ENCODE measurements around the gene ING5. TPM values are rescaled to one million over a fixed set of nuclear protein-coding genes. Genes with fewer than 3 reads are reported as not detected.
A peak's percentile ranks its signal among the peaks of the same experiment; 100 is the strongest.
"Not testable (repeated sequence)": the region's sequence is repeated elsewhere in the genome, so short reads cannot be mapped to it uniquely, and the experiment has no call there.

The ING5 gene
- total RNA-seq, 1 donor from 2014 or later = 56.4 TPM

DNA sequence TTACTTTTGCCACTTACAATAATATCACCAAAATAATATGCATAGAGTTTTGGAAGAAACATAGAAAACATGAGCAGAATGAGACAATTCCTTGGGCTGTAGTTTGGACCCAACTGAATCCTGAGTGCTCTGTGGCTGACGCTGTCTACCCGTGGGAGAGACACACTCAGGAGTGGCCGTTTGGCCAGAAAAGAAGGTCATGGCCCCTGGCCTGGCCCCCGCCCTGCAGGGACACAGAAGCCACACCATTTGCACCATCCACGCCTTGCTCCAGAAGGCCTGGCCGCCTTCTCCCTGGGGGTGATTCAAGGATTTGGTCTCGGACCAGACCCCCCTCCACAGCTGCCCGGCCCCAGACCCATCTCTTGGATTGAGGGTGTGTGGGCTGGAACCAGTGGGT lies 26.2 kb downstream of the ING5 start:
- H3K27me3 Mint-ChIP-seq (ENCODE audit: low read depth) = no peaks in the 10 kb centered on the region
- H3K9me3 Mint-ChIP-seq = peaks cover 2% of the 10 kb centered on the region
- H3K27ac Mint-ChIP-seq = no peak overlapping the region
- intact Hi-C loops (cut with micrococcal nuclease) = no loop called here
- DNase-seq (ENCODE audit: low spot score) = no peak
- peaks cover 16% of the 10 kb centered on the region for H3K36me3 Mint-ChIP-seq (ENCODE audit: low read depth)
- no peak overlapping the region for H3K4me3 Mint-ChIP-seq (ENCODE audit: low read depth)
- peaks cover 26% of the 10 kb centered on the region for H3K4me1 Mint-ChIP-seq (ENCODE audit: low read depth)

DNA sequence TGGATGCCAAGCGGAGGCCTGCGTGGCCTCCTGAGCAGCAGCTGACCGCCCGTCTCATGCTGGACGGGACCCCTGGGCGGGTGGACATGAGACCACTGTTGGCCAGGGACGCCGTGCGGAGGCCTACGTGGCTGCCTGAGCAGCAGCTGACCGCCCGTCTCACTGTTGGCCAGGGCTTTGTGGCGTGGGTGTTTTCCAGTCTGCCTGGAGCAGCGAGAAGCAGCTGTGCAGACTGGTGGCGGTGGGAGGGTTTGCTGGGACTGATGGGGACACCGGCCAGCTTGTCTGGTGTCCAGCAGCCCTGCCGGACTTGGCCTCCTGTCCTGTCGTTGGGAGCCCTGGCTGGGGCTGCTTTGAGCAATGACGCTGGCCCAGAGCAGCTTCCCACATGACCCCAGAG lies 26.8 kb downstream of the ING5 start:
- Mint-ChIP-seq H3K27ac (no peak overlapping the region), H3K36me3 (ENCODE audit: low read depth) (peaks cover 10% of the 10 kb centered on the region), H3K4me1 (ENCODE audit: low read depth) (peaks cover 26% of the 10 kb centered on the region), H3K4me3 (ENCODE audit: low read depth) (no peak overlapping the region), H3K27me3 (ENCODE audit: low read depth) (no peaks in the 10 kb centered on the region), H3K9me3 (no peaks in the 10 kb centered on the region)
- intact Hi-C loops (cut with micrococcal nuclease) = no loop called here
- DNase-seq (ENCODE audit: low spot score) = no peak

DNA sequence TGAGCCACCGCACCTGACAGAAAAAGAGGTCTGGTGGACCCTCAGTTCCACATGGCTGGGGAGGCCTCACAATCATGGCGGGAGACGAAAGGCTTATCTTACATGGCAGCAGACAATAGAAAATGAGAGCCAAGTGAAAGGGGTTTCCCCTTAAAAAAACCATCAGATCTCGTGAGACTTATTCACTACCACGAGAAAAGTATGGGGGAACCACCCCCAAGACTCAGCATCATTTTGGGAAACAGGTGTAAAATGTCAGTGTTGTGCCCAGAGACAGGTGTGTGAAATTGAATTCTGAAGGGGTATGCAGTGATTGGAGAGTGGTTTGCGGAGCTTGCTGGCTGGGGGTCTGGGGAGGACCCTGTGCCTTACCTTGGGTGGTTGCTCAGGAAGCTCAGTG lies 28.0 kb downstream of the ING5 start:
- Mint-ChIP-seq H3K9me3 (no peaks in the 10 kb centered on the region), H3K4me3 (ENCODE audit: low read depth) (no peak overlapping the region), H3K27ac (peak overlapping the region; percentile 28), H3K36me3 (ENCODE audit: low read depth) (peaks cover 4% of the 10 kb centered on the region), H3K4me1 (ENCODE audit: low read depth) (peaks cover 26% of the 10 kb centered on the region), H3K27me3 (ENCODE audit: low read depth) (no peaks in the 10 kb centered on the region)
- no peak for DNase-seq (ENCODE audit: low spot score)
- intact Hi-C loops (cut with micrococcal nuclease) = loop anchor here (5.0 kb wide), 2 partner anchors 43 to 132 kb away; partner anchors contain the start of gene DTYMK

DNA sequence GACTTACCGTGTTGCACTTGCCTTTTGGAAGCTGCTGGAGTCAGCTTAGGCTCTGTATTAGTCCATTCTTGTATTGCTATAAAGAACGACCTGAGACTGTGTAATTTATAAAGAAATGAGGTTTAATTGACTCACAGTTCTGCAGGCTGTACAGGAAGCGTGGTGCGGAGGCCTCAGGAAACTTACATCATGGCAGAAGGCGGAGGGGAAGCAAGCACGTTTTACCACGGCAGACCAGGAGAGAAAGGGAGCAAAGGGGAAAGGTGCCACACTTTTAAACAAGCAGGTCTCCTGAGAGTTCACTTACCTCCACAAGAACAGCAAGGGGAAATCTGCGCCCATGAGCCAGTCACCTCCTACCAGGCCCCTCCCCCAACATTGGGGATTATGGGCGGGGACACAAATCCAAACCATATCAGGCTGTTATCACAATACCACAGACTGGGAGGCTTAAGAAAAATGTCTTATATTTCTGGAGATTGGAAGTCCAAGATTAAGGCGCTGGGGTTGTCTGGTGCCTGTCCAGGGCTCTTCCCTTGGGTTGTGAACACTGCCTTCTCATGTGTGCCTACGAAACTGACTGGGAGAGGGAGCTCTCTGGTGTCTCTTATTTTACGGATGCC lies 28.9 kb downstream of the ING5 start:
- Mint-ChIP-seq H3K4me3 (ENCODE audit: low read depth) (no peak overlapping the region), H3K4me1 (ENCODE audit: low read depth) (peaks cover 26% of the 10 kb centered on the region), H3K36me3 (ENCODE audit: low read depth) (peaks cover under 1% of the 10 kb centered on the region), H3K27ac (peak overlapping the region; percentile 73), H3K27me3 (ENCODE audit: low read depth) (no peaks in the 10 kb centered on the region), H3K9me3 (no peaks in the 10 kb centered on the region)
- no peak for DNase-seq (ENCODE audit: low spot score)
- intact Hi-C loops (cut with micrococcal nuclease) = loop anchor here (5.0 kb wide), 2 partner anchors 43 to 132 kb away; partner anchors contain the start of gene DTYMK

DNA sequence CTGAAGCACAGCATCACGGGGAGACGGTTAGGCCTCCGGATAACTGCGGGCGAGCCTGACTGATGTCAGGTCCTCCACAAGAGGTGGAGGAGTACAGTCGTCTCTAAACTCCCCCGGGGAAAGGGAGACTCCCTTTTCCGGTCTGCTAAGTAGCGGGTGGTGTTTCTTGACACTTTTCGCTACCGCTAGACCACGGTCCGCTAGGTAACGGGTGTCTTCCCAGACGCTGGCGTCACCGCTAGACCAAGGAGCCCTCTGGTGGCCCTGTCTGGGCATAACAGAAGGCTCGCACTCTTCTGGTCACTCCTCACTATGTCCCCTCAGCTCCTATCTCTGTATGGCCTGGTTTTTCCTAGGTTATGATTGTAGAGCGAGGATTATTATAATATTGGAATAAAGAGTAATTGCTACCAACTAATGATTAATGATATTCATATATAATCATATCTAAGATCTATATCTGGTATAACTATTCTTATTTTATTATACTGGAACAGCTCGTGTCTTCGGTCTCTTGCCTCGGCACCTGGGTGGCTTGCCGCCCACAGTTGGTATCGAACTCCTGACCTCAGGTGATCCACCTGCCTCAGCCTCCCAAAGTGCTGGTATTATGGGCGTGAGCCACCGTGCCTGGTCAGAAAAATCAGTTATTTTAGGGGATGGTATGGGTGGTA lies 30.8 kb downstream of the ING5 start:
- intact Hi-C loops (cut with micrococcal nuclease) = loop anchor here (5.0 kb wide), 2 partner anchors 45 to 130 kb away; partner anchors contain the start of gene DTYMK
- H3K4me3 Mint-ChIP-seq (ENCODE audit: low read depth) = not testable (repeated sequence)

DNA sequence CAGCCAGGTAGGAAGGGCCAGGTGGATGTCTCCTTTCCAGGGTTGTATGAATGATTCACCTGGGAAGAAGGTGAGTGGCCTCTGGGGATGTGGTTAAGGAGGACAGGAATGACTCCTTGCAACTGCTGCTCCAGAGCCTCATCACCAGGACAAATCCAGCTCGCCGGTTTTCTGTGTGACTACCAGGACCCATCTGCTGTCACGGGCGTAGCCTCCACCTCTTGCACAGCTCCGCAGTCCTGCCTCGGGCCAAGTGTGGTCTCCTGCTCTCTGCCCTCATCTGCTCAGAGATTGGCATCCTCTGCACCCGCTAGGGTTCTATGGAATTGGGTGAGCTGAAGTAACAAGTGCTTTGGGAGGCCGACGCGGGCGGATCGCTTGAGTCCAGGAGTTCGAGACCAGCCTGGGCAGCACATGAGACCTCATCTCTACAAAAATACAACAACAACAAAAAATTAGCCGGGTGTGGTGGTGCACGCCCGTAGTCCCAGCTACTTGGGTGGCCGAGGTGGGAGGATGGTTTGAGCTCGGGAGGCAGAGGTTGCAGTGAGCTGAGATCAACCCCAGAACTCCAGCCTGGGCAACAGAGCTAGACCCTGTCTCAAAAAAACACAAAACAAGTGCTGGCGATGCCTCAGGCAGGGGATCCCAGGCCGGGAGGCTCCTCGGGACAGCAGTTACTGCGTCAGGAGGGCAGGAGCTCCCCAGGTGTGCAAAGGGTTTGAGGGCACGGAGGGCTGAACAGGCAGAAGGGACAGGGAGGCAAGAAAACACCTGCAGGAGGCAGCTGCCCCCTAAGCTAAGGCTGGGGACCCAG lies 31.8 kb downstream of the ING5 start:
- Mint-ChIP-seq H3K27me3 (ENCODE audit: low read depth) (no peaks in the 10 kb centered on the region), H3K9me3 (no peaks in the 10 kb centered on the region), H3K4me1 (ENCODE audit: low read depth) (peaks cover 33% of the 10 kb centered on the region), H3K4me3 (ENCODE audit: low read depth) (peak overlapping the region; percentile 47), H3K27ac (no peak overlapping the region), H3K36me3 (ENCODE audit: low read depth) (peaks cover 12% of the 10 kb centered on the region)
- no peak for DNase-seq (ENCODE audit: low spot score)
- intact Hi-C loops (cut with micrococcal nuclease) = loop anchor here (1.0 to 5.0 kb wide), 5 partner anchors 31 to 148 kb away; partner anchors contain the start of genes ATG4B, DTYMK, ING5 and THAP4

More for the DNA sequence above, 30.8 kb downstream of the ING5 start:
- not testable (repeated sequence) for H3K27me3 Mint-ChIP-seq (ENCODE audit: low read depth); H3K36me3 Mint-ChIP-seq (ENCODE audit: low read depth); H3K9me3 Mint-ChIP-seq
- peak overlapping the region; percentile 8 for H3K27ac Mint-ChIP-seq
- DNase-seq (ENCODE audit: low spot score) = peak; percentile 63
- peaks cover 29% of the 10 kb centered on the region for H3K4me1 Mint-ChIP-seq (ENCODE audit: low read depth)

DNA sequence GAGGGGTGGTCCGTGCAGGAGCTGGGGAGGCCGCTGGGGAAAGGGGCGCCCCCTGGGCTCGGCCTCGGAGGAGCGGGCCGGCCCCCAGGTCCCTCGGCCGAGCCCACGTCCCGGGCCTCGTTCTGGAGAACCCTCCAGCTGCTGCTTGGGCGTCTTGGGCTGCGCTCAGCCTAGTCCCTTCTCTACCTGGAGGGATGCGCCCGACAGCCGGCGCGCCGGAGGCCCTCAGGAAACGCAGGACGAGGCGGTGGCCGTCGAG lies 32.3 kb downstream of the ING5 start:
- H3K36me3 Mint-ChIP-seq (ENCODE audit: low read depth) = peaks cover 13% of the 10 kb centered on the region
- peak overlapping the region; percentile 42 for H3K4me3 Mint-ChIP-seq (ENCODE audit: low read depth)
- H3K4me1 Mint-ChIP-seq (ENCODE audit: low read depth) = peaks cover 37% of the 10 kb centered on the region
- intact Hi-C loops (cut with micrococcal nuclease) = loop anchor here (1.0 to 5.0 kb wide), 5 partner anchors 32 to 147 kb away; partner anchors contain the start of genes ATG4B, DTYMK, ING5 and THAP4
- no peak overlapping the region for H3K27ac Mint-ChIP-seq
- H3K9me3 Mint-ChIP-seq = no peaks in the 10 kb centered on the region
- no peaks in the 10 kb centered on the region for H3K27me3 Mint-ChIP-seq (ENCODE audit: low read depth)
- DNase-seq (ENCODE audit: low spot score) = no peak

DNA sequence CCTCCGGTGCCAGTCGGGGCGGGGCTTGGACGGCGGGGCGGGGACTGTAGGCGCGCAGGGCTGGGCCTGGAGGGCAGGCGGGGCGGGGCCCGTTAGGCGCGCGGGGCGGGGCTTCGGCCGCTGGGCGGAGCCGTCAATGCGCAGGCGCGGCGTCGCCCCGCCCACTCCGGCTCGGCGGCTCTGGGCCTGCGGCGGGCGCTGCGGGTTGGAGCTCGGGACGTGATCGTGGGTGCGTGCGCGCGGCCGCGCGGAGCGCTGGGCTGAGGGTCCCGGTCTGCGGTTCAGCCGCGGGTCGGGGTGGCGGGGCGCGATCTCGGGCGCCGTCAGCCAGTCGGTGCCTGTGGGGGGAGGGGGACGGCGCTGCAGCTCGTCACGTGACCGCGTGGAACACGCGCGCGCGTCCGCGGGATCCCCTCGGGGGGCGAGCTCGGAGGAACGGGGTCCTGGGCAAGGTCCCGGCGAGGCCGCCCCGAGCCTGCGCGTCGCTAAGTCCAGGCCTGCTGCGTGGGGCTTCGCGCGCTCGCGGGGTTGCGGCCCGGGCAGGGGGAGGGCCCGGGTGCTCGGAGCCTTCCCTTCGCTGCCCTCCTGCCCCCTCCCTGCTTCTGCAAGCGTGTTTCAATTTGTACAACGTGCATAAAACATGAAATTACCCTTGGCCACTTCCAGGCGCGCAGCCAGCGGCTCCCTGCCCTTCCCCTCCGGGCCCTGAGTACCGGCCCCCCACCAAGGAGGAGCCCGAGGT lies 32.8 kb downstream of the ING5 start, which contains the start of gene D2HGDH:
Gene D2HGDH, plus strand, starts transcription at position 164 of the 742 bp plus-strand sequence. CDS start 595 bp downstream, outside the sequence.
- Mint-ChIP-seq H3K4me1 (ENCODE audit: low read depth) (peaks cover 41% of the 10 kb centered on the region), H3K27ac (peak within 1 kb of the TSS; percentile 30), H3K4me3 (ENCODE audit: low read depth) (peak within 1 kb of the TSS; percentile 73), H3K9me3 (no peaks in the 10 kb centered on the region), H3K27me3 (ENCODE audit: low read depth) (no peaks in the 10 kb centered on the region), H3K36me3 (ENCODE audit: low read depth) (peaks cover 13% of the 10 kb centered on the region)
- peak; percentile 87 for DNase-seq (ENCODE audit: low spot score)
- intact Hi-C loops (cut with micrococcal nuclease) = loop anchor here (1.0 to 5.0 kb wide), 5 partner anchors 32 to 147 kb away; partner anchors contain the start of genes ATG4B, DTYMK, ING5 and THAP4

DNA sequence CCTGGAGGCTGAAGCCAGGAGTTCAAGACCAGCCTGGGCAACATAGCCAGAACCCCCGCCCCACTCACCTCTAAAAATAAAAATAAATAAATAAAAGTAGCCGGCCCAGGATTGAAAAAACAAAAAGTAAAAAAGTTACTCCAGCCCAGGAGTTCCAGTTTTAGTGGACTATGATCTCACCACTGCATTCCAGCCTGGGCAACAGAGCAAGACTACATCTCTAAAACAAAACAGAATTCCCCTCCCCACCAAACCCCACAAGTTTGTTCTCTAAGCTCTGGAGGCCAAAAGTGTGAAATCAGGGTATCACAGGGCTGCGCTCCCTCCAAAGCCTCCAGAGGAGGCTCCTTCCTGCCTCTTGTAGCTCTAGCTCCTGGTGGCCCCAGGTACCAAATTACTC lies 34.3 kb downstream of the ING5 start:
- H3K27ac Mint-ChIP-seq = no peak overlapping the region
- H3K36me3 Mint-ChIP-seq (ENCODE audit: low read depth) = peaks cover 13% of the 10 kb centered on the region
- no peak for DNase-seq (ENCODE audit: low spot score)
- H3K4me3 Mint-ChIP-seq (ENCODE audit: low read depth) = peak overlapping the region; percentile 73
- H3K4me1 Mint-ChIP-seq (ENCODE audit: low read depth) = peaks cover 36% of the 10 kb centered on the region
- intact Hi-C loops (cut with micrococcal nuclease) = no loop called here
- H3K9me3 Mint-ChIP-seq = no peaks in the 10 kb centered on the region
- H3K27me3 Mint-ChIP-seq (ENCODE audit: low read depth) = no peaks in the 10 kb centered on the region

DNA sequence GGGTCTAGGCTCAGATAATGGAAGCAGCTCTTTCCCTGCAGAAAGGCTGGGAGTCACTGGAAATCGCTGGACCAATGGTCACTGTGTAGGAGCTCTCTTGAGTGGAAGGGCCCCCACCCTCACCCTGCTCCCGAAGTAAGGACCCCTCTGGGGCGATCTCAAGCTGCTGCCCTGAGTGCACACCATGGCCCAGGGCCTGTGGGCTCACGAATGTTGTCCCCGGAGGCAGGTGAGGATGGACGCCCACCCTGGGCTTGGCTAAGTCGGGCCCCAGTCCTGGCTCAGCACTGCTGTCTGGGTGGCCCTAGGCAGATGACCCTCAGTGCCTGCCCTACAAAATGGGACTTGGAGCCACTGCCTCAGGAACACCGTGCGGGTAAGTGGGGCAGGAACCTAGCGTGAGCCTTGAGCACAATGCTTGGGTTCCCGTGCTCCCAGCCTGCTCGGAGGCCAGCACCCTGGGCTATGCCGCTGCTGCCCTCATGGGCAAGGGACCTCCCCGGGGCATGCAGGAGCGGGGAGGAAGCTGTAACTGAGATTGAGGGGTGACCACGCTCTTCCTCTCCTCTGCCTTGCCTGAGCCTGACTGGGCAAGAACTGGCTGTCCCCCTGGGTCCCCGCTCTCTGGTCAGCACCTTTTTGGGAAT lies 36.3 kb downstream of the ING5 start:
- H3K27me3 Mint-ChIP-seq (ENCODE audit: low read depth) = no peaks in the 10 kb centered on the region
- no peak overlapping the region for H3K27ac Mint-ChIP-seq
- H3K36me3 Mint-ChIP-seq (ENCODE audit: low read depth) = peaks cover 13% of the 10 kb centered on the region
- intact Hi-C loops (cut with micrococcal nuclease) = no loop called here
- H3K9me3 Mint-ChIP-seq = no peaks in the 10 kb centered on the region
- no peak overlapping the region for H3K4me3 Mint-ChIP-seq (ENCODE audit: low read depth)
- H3K4me1 Mint-ChIP-seq (ENCODE audit: low read depth) = peaks cover 27% of the 10 kb centered on the region
- DNase-seq (ENCODE audit: low spot score) = no peak

DNA sequence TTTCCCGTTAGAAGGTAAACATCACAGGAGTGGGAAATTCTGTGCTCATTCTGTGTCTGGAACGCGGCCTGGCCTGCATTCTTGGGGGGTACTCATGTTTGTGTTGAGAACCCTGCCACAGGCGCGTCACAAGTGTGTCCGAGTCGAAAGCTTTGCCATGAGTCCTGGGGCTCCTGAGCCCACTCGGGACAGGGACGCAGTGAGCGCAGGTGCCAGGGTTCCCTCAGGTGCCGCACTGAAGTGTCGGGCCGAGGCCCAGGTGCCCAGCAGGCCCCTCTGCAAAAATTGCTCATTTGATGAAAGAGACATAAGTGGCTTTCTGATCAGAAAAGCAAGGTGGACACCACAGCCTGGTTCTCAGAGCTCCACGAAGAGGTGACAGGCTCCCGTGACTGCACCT lies 37.3 kb downstream of the ING5 start:
- DNase-seq (ENCODE audit: low spot score) = no peak
- Mint-ChIP-seq H3K27ac (peak overlapping the region; percentile 59), H3K4me1 (ENCODE audit: low read depth) (peaks cover 27% of the 10 kb centered on the region), H3K9me3 (no peaks in the 10 kb centered on the region), H3K36me3 (ENCODE audit: low read depth) (peaks cover 22% of the 10 kb centered on the region), H3K4me3 (ENCODE audit: low read depth) (no peak overlapping the region), H3K27me3 (ENCODE audit: low read depth) (no peaks in the 10 kb centered on the region)
- intact Hi-C loops (cut with micrococcal nuclease) = no loop called here

DNA sequence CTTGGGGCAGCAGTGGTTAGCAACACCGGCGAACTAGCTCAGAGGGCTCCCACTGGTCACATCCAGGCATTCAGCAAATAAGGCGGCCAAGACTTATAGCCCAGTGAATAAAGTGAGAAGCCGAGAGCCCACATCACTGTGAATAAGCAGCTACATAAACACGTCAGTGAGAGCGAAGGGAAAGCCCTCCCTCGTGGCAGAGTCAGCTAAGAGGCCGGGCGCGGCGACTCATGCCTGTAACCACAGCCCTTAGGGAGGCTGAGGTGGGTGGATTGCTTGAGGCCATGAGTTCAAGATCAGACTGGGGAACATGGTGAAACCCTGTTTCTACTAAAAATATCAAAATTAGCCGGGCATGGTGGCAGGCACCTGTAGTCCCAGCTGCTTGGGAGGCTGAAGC lies 37.8 kb downstream of the ING5 start:
- Mint-ChIP-seq H3K27me3 (ENCODE audit: low read depth) (no peaks in the 10 kb centered on the region), H3K27ac (peak overlapping the region; percentile 59), H3K9me3 (no peaks in the 10 kb centered on the region), H3K4me3 (ENCODE audit: low read depth) (no peak overlapping the region), H3K36me3 (ENCODE audit: low read depth) (peaks cover 24% of the 10 kb centered on the region), H3K4me1 (ENCODE audit: low read depth) (peaks cover 27% of the 10 kb centered on the region)
- intact Hi-C loops (cut with micrococcal nuclease) = no loop called here
- no peak for DNase-seq (ENCODE audit: low spot score)

All from activated T-helper 2 cell treated with anti-CD3 and anti-CD28 coated beads, Interferon-gamma antibody, Interleukin-2, Interleukin-4, amounts not matched to agents 10 μg/mL and 5 μg/mL and 100 μg/mL, durations not matched to agents 14 hours and 24 hours and 36 hours (primary cell).